ENCODE data around the gene HYAL2.

HYAL2 gene

DNA sequence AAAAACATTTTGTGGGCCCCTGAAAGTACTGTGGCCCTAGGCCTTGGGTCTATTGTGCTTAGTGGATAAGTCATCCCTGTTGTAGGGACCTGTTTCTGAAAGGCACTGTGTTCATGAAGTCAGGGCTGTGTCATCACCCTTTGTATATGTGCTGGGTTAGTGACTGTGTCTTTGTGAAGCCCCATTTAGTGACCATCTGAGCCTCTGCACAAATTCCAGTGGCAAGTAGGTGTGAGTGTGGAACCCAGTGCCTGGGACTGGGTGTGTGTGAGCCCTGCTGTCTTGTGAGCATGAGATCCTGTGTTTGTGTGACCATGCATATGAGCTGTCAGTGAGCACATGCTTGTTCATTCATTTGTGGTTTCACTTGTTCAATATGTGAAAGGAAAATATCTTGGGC, 17.9 kb downstream of the HYAL2 start:
- no peak for TF ChIP-seq SIN3A (IDR thresholded peaks at IDR 0.05; ENCODE audit: borderline replicate concordance, insufficient read depth, low read length)
- TF ChIP-seq TAF1 (IDR thresholded peaks at IDR 0.05; ENCODE audit: borderline replicate concordance, insufficient read depth, low read length), result no peak
- no peak for TF ChIP-seq POLR2AphosphoS5 (IDR thresholded peaks at IDR 0.05; ENCODE audit: low read depth, low read length)
- TF ChIP-seq, protein P1, sequence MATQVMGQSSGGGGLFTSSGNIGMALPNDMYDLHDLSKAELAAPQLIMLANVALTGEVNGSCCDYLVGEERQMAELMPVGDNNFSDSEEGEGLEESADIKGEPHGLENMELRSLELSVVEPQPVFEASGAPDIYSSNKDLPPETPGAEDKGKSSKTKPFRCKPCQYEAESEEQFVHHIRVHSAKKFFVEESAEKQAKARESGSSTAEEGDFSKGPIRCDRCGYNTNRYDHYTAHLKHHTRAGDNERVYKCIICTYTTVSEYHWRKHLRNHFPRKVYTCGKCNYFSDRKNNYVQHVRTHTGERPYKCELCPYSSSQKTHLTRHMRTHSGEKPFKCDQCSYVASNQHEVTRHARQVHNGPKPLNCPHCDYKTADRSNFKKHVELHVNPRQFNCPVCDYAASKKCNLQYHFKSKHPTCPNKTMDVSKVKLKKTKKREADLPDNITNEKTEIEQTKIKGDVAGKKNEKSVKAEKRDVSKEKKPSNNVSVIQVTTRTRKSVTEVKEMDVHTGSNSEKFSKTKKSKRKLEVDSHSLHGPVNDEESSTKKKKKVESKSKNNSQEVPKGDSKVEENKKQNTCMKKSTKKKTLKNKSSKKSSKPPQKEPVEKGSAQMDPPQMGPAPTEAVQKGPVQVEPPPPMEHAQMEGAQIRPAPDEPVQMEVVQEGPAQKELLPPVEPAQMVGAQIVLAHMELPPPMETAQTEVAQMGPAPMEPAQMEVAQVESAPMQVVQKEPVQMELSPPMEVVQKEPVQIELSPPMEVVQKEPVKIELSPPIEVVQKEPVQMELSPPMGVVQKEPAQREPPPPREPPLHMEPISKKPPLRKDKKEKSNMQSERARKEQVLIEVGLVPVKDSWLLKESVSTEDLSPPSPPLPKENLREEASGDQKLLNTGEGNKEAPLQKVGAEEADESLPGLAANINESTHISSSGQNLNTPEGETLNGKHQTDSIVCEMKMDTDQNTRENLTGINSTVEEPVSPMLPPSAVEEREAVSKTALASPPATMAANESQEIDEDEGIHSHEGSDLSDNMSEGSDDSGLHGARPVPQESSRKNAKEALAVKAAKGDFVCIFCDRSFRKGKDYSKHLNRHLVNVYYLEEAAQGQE (IDR thresholded peaks at IDR 0.05; ENCODE audit: insufficient read depth in 1 of 2, low read depth in 2 of 2, low read length in 2 of 2), result no peak
- no peak for TF ChIP-seq FOXP2 (optimal IDR thresholded peaks at IDR 0.05; ENCODE audit: borderline replicate concordance, extremely low read depth, extremely low read length, insufficient read depth)

DNA sequence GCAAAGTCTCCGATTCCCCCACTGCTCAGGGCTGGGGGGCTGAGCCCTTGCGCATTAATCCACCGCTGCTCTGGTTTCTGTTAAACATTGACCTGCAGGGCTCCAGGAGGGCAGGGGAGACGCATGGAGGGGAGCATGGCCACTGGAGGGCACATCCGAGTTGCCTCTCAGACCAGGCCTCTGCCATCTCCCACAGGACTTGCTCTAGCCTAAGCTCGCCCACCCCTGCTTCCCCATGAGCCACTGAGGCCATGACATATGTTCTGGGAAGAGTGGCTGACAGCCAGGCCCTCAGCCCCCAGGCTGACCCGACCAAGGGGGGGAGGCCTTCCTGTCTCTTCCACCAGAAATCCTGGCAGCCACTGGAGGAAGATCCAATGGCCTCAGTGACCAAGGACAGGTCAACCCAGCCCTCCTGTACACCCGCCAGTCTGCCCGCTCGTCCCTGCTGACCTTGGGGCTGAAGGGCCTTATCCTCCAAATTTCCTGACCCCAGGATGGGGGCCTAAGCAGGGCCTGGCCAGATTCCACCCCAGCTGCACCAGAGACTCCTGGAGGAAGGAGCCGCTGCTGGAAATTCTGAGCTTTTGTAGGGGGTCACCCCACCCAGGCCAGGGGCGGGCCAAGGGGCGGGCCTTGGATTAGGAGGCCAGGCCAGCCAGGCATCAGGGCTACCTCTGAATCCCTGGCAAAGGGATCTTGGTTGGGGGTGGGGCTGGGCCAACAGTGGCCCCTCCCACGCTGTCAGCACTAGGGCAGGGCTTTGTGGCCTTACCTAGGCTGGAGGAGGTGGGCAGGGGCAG, 19.3 kb downstream of the HYAL2 start, which contains the start of gene HYAL1:
Gene HYAL1, minus strand, starts transcription at position 562 of the 803 bp plus-strand sequence. CDS start 618 bp downstream, outside the sequence.
- no peak for TF ChIP-seq SIN3A (IDR thresholded peaks at IDR 0.05; ENCODE audit: borderline replicate concordance, insufficient read depth, low read length)
- TF ChIP-seq, protein P1 (IDR thresholded peaks at IDR 0.05; ENCODE audit: insufficient read depth in 1 of 2, low read depth in 2 of 2, low read length in 2 of 2), result no peak
- no peak for TF ChIP-seq FOXP2 (optimal IDR thresholded peaks at IDR 0.05; ENCODE audit: borderline replicate concordance, extremely low read depth, extremely low read length, insufficient read depth)
- no peak for TF ChIP-seq TAF1 (IDR thresholded peaks at IDR 0.05; ENCODE audit: borderline replicate concordance, insufficient read depth, low read length)
- peak; percentile 40; the same call in 1 of the 2 replicates for TF ChIP-seq POLR2AphosphoS5 (IDR thresholded peaks at IDR 0.05; ENCODE audit: low read depth, low read length)

DNA sequence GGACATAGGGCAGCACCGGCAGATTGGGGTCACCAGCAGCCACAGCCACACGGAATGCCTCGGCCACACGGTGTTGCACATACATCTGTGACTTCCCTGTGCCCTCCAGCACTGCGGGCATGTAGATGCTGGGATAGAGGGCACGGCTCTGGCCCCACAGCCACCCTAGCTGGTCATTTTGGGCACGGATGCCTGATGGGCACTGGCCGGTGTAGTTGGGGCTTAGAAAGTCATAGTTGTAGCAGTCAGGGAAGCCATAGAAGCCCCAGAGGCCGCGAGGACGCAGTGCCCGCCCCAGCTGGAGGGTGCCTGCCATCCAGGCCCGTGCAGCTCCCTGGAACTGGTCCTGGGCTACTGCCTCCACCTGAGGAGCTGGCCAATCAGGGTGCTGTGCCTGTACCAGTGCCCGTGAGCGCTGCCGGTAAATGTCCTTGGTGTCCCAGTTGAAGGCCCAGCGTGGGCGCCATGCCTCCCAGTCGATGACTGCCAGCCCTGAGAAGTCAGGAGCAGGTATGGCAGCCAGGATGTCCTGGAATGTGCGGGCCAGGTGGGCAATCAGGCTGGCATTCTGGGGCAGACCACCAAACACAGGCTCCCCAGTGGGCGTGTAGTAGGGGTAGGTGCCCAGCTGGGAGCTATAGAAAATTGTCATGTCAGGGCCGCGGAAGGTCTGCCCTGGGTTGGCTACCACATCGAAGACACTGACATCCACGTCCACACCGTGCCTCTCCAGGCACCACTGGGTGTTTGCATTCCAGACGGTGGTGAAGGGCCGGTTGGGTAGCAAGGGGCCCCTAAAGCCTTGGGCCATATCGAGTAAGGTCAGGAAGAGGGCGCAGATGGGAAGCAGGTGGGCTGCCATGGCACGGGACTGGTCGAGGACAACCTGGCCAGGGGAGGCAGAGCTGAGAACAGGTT, 20.2 kb downstream of the HYAL2 start:
- TF ChIP-seq TAF1 (IDR thresholded peaks at IDR 0.05; ENCODE audit: borderline replicate concordance, insufficient read depth, low read length), result no peak

DNA sequence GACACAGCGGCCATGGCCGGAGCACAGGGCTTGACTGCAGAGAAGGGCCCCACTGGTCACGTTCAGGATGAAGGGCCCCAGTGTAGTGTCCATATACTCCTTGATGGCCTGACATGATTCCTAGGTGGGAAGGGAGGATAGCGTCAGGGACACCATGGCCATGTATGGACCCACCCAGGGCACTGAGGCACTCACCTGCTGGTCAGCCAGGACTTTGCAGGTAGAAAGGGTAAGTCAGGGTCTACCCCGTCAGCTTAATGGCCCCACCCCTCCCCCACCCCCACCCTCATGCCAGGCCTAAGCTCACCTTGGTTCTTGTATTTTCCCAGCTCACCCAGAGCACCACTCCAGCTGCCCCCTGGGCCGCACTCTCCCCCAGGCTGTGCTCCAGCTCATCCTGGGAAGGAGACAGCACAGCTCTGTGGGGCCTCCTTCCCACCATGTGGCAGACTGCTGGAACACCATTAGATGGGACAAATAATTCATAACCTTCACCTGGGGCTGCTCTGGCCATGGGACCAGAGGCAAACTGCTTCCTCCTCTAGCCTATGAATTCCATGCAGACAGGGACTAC, 21.8 kb downstream of the HYAL2 start:
- TF ChIP-seq TAF1 (IDR thresholded peaks at IDR 0.05; ENCODE audit: borderline replicate concordance, insufficient read depth, low read length) (no peak), POLR2AphosphoS5 (IDR thresholded peaks at IDR 0.05; ENCODE audit: low read depth, low read length) (no peak), SIN3A (IDR thresholded peaks at IDR 0.05; ENCODE audit: borderline replicate concordance, insufficient read depth, low read length) (no peak), FOXP2 (optimal IDR thresholded peaks at IDR 0.05; ENCODE audit: borderline replicate concordance, extremely low read depth, extremely low read length, insufficient read depth) (no peak)
- TF ChIP-seq, protein P1 (IDR thresholded peaks at IDR 0.05; ENCODE audit: insufficient read depth in 1 of 2, low read depth in 2 of 2, low read length in 2 of 2), result no peak

GRCh38 chr3:50299929-50300680, 22.4 kb downstream of the HYAL2 start:
- TF ChIP-seq SIN3A (IDR thresholded peaks at IDR 0.05; ENCODE audit: borderline replicate concordance, insufficient read depth, low read length), result no peak
- TF ChIP-seq TAF1 (IDR thresholded peaks at IDR 0.05; ENCODE audit: borderline replicate concordance, insufficient read depth, low read length), result peak; percentile 35; the same call in 1 of the 2 replicates
- no peak for TF ChIP-seq POLR2AphosphoS5 (IDR thresholded peaks at IDR 0.05; ENCODE audit: low read depth, low read length)
- TF ChIP-seq, protein P1 (IDR thresholded peaks at IDR 0.05; ENCODE audit: insufficient read depth in 1 of 2, low read depth in 2 of 2, low read length in 2 of 2), result no peak
- no peak for TF ChIP-seq FOXP2 (optimal IDR thresholded peaks at IDR 0.05; ENCODE audit: borderline replicate concordance, extremely low read depth, extremely low read length, insufficient read depth)
